GM18861 (cell line): ENCODE measurements around the gene PCDHGC4.

Experiments used
- ATAC-seq: cut with Tn5 transposase; IDR thresholded peaks from one replicate; pipeline ENCODE4 v1.9.1; 2021; ENCODE audit not compliant: unreplicated experiment

Gene PCDHGC4

GRCh38 chr5:141511771-141512325, 27.0 kb downstream of the PCDHGC4 start:
- ATAC-seq, result no peak

- no peak for ATAC-seq
These were observed 27.6 kb downstream of the PCDHGC4 start for GRCh38 chr5:141512390-141512910.

- no peak for ATAC-seq
These were observed 28.2 kb downstream of the PCDHGC4 start for GRCh38 chr5:141512911-141513626.

- peak; percentile 21 for ATAC-seq
These were observed 28.9 kb downstream of the PCDHGC4 start for GRCh38 chr5:141513627-141514329.

- ATAC-seq, result peak; percentile 3
These were observed 29.7 kb downstream of the PCDHGC4 start for GRCh38 chr5:141514330-141515133.

GRCh38 chr5:141515141-141515540, 30.3 kb downstream of the PCDHGC4 start:
- no peak for ATAC-seq

GRCh38 chr5:141515946-141516671, 31.3 kb downstream of the PCDHGC4 start:
- ATAC-seq, result no peak

GRCh38 chr5:141516672-141517025, 31.8 kb downstream of the PCDHGC4 start:
- no peak for ATAC-seq

- ATAC-seq, result no peak
These were observed 32.5 kb downstream of the PCDHGC4 start for GRCh38 chr5:141517312-141517711.

GRCh38 chr5:141517880-141518617, 33.2 kb downstream of the PCDHGC4 start:
- no peak for ATAC-seq

- ATAC-seq, result no peak
These were observed 33.8 kb downstream of the PCDHGC4 start for GRCh38 chr5:141518618-141519015.

GRCh38 chr5:141519605-141520565, 35.1 kb downstream of the PCDHGC4 start:
- no peak for ATAC-seq

- no peak for ATAC-seq
These were observed 36.5 kb downstream of the PCDHGC4 start for GRCh38 chr5:141521244-141521781.

GRCh38 chr5:141522301-141522700, 37.5 kb downstream of the PCDHGC4 start:
- ATAC-seq, result no peak

- ATAC-seq, result no peak
These were observed 39.2 kb downstream of the PCDHGC4 start for GRCh38 chr5:141523991-141524390.

GRCh38 chr5:141524604-141525597, 40.1 kb downstream of the PCDHGC4 start:
- peak; percentile 73 for ATAC-seq

GRCh38 chr5:141525653-141526052, 40.8 kb downstream of the PCDHGC4 start:
- no peak for ATAC-seq
